LNCaP clone FGC (cell line): ENCODE results near the gene PYCARD.
A peak's percentile ranks its signal among the peaks of the same experiment; 100 is the strongest.
"Not testable (repeated sequence)": the region's sequence is repeated elsewhere in the genome, so short reads cannot be mapped to it uniquely, and the experiment has no call there.

Experiments
- DNase-seq: peaks from one replicate; pipeline ENCODE4 v3.0.0-alpha.2; 2011; ENCODE audit warnings: low read depth
- H3K4me3 ChIP-seq: 2 replicates; pipeline ENCODE4 v1.5.1; 2011; ENCODE audit warnings: mild to moderate bottlenecking, low read depth, low read length, control low read depth
- TF ChIP-seq, protein P1 (sequence below): IDR thresholded peaks from 2 replicates; pipeline ENCODE4 v1.5.1; 2012; ENCODE audit warnings: mild to moderate bottlenecking; ENCODE audit not compliant: control insufficient read depth, insufficient read depth; ENCODE audit errors: extremely low read depth

Gene PYCARD

DNA sequence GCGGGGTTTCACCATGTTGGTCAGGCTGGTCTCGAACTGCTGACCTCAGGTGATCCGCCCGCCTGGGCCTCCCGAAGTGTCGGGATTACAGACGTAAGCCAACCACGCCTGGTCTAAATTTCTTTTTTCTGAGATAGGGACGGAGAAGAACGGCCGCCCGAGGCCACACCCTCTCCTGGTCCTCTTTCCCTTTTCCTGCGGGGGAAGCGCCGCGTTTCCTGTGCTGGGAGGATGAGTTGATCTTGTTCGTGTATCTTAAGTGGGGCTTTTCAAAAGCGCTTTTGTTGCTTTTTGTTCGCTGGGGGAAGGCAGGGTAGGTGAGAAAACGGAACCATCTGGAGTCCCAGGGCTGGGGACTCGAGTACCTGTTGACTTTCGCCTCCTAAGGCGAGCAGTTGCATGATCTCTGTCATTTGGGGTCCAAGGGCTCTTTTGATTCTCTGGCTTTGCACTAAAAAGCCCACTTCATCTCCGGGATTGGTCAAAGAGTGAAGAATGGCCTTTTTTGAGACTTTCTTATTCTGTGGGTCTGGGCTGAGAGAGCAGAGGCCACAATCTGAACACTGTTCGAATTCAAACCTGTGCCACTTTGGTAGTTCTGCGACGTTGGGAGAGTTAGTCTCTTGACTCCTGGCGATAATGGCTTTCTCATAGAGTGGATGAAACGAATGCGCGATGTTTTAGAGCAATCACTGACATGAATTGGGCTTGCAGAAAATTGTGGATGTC is 21.3 kb downstream of the PYCARD start:
- TF ChIP-seq, protein P1, sequence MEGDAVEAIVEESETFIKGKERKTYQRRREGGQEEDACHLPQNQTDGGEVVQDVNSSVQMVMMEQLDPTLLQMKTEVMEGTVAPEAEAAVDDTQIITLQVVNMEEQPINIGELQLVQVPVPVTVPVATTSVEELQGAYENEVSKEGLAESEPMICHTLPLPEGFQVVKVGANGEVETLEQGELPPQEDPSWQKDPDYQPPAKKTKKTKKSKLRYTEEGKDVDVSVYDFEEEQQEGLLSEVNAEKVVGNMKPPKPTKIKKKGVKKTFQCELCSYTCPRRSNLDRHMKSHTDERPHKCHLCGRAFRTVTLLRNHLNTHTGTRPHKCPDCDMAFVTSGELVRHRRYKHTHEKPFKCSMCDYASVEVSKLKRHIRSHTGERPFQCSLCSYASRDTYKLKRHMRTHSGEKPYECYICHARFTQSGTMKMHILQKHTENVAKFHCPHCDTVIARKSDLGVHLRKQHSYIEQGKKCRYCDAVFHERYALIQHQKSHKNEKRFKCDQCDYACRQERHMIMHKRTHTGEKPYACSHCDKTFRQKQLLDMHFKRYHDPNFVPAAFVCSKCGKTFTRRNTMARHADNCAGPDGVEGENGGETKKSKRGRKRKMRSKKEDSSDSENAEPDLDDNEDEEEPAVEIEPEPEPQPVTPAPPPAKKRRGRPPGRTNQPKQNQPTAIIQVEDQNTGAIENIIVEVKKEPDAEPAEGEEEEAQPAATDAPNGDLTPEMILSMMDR: no peak
- no peak for DNase-seq

DNA sequence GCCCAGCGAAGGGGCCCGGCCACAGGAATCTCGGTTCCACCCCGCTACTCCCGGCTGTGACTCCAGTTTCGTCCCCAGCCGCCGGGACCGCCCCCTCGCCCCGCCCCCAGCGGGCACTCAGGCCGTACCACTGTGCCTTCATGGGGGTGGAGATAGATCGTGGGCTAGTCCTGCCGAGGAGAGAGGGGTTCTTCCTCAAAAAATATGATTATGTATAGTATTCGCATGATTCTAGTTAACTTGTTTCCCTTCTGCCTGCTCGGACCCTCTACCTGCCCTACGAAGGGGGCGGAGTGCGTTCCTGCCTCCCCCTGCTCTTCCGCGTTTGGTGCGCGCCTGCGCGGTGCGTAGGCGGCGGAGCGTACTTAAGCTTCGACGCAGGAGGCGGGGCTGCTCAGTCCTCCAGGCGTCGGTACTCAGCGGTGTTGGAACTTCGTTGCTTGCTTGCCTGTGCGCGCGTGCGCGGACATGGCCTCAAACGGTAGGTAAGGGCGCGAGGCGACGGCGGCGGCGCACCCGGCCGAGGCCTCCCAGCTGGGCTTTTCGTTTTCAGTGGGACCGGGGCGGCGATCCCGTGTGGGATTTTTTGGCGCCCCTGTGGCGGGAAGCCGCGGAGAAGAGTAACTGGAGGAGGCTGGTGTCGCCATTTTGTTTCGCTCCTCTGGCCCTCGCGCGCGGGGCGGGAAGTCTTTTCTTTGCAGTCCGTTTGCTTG is 22.7 kb downstream of the PYCARD start, which contains the start of gene FUS:
Gene FUS, plus strand, starts transcription at position 393 of the 713 bp plus-strand sequence. Its CDS starts 76 bp downstream, at position 469.
- TF ChIP-seq, protein P1: no peak
- peak; percentile 64 for DNase-seq
- H3K4me3 ChIP-seq: peak within 1 kb of the TSS; percentile 94

More for the DNA sequence above, 21.3 kb downstream of the PYCARD start:
- peak overlapping the region; percentile 94 for H3K4me3 ChIP-seq

DNA sequence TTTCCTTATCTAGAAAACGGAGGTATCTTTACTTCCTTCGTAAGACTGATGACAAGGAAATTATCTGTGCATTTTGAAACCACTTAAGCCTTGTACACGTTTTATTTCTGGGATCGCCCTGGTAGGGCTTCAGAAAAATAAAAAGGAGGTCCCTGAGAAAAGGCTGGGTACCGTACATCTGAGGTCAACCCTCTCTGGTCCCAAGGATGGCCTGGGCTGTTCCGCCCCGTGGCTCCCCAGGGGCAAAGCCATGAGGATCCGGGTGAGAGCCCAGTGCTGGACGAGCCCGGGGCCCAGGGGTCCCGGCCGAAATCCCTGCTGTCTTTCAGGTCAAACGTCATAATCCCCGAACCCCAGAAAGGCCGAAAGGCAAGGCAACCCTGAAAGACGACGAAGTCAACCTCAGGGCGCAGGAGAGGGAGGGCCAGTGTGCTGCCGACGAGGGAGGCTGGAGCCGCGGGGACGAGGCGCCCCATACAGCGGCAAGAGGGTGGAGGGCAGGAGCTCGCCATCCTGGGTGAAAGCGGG is 23.3 kb downstream of the PYCARD start:
- no peak for DNase-seq
- peak overlapping the region; percentile 94 for H3K4me3 ChIP-seq
- TF ChIP-seq, protein P1: no peak

DNA sequence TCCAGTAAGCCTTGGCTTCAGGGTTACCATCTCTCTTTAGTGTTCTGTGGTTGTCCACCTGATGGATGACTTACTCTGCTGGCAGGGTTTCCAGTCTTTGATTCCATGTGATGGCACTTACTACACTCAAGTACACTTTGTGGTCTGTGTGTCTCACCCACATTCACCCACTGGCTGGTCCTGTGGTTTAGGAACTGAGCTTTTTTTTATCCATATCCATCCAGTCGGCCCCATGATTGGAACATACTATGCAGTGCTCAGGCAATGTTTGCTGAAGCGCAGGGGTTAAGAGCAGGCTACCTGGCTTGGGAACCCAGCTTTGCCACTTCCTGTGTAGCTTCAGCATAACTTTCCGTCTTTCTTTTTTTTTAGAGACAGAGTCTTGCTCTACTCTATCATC is 25.4 kb downstream of the PYCARD start:
- DNase-seq: no peak
- H3K4me3 ChIP-seq: no peak overlapping the region
- TF ChIP-seq, protein P1: no peak

DNA sequence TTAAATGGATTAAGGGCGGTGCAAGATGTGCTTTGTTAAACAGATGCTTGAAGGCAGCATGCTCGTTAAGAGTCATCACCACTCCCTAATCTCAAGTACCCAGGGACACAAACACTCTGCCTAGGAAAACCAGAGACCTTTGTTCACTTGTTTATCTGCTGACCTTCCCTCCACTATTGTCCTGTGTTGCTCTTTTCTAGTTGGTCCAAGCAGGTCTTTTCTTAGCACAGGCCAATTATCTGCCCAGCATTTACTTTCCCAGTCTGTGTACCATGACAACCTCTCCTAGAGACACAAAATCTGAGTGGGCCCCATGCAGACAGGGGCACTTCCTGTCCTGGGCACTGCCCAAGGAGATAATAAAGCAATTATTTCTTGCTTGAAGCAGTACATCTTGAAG is 32.5 kb downstream of the PYCARD start:
- not testable (repeated sequence) for H3K4me3 ChIP-seq, DNase-seq

DNA sequence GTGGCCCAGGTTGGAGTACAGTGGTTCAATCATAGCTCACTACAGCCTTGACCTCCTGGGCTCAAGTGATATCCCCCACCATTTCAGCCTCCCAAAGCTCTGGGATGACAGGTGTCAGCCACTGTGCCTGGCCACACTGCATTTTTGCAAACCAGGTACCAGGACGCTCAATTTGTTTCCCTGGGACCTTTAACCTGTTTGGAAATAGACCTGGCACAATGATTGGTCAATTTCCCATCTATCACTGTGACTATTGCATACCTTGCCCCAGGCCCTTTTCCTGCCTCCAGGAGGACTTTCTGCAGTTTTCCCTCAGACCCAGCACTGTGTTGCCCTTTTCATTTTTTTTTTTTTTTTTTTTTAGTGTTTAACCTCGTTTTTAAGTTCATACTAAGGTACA is 33.7 kb downstream of the PYCARD start:
- TF ChIP-seq, protein P1: no peak
- no peak overlapping the region for H3K4me3 ChIP-seq
- no peak for DNase-seq

DNA sequence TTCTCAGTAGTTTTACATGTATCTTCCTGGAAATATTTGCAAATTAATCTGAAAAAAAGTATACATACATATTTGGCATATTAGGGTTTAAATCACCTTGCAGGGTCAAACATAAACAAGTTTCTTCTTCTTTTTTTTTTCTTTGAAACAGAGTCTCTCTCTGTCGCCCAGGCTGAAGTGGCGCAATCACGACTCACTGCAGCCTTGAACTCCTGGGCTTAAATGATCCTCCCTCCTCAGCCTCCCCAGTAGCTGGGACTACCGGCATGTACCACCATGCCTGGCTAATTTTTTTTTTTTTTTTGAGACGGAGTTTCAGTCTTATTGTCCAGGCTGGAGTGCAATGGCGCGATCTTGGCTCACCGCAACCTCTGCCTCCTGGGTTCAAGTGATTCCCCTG is 35.2 kb downstream of the PYCARD start:
- DNase-seq: no peak
- no peak overlapping the region for H3K4me3 ChIP-seq
- TF ChIP-seq, protein P1: no peak
